GM13977 (cell line): ENCODE measurements around the gene RAD51B.

Experiments
- DNase-seq: peaks from one replicate; pipeline ENCODE4 v3.0.0; 2012; ENCODE audit warnings: low spot score
- in situ Hi-C: fragments of 300-500 bp; cut with MboI; formaldehyde crosslinking; loops from one replicate; pipeline ENCODE4 v1.12.0; 2022; ENCODE audit warnings: low sequenced_read_pairs, low pct_unique_long_range_greater_than_20kb, mixed read lengths, inconsistent platforms; ENCODE audit not compliant: unreplicated experiment
- TF ChIP-seq, protein P1 (sequence below): IDR thresholded peaks from 2 replicates; pipeline ENCODE4 v1.5.1; 2012; ENCODE audit warnings: mild to moderate bottlenecking, control low read depth; ENCODE audit not compliant: insufficient read depth; ENCODE audit errors: extremely low read depth, missing control alignments

RAD51B gene

DNA sequence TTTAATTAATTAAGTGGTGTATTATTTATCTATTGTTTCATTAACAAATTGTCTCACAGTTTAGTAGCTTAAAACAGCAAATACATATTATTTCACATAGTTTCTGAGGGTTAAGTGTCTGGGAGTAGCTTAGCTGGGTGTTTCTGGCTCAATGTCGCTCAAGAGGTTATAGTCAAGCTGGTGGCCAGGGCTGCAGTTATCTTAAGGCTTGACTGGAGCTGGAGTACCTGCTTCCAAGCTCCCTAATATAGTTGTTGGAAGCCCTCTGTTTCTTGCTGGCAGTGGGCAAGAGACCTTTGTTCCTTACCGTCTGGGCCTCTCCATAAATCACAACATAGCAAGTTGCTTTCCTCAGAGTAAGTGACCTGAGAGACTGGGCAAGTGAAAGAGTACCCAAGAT, 66.6 kb downstream of the RAD51B start:
- TF ChIP-seq, protein P1, sequence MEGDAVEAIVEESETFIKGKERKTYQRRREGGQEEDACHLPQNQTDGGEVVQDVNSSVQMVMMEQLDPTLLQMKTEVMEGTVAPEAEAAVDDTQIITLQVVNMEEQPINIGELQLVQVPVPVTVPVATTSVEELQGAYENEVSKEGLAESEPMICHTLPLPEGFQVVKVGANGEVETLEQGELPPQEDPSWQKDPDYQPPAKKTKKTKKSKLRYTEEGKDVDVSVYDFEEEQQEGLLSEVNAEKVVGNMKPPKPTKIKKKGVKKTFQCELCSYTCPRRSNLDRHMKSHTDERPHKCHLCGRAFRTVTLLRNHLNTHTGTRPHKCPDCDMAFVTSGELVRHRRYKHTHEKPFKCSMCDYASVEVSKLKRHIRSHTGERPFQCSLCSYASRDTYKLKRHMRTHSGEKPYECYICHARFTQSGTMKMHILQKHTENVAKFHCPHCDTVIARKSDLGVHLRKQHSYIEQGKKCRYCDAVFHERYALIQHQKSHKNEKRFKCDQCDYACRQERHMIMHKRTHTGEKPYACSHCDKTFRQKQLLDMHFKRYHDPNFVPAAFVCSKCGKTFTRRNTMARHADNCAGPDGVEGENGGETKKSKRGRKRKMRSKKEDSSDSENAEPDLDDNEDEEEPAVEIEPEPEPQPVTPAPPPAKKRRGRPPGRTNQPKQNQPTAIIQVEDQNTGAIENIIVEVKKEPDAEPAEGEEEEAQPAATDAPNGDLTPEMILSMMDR: no peak
- no peak for DNase-seq
- in situ Hi-C loops: no loop called here

- DNase-seq: no peak
- in situ Hi-C loops: no loop called here
- TF ChIP-seq, protein P1: no peak
Observed at GRCh38 chr14:67887478-67887877, 67.9 kb downstream of the RAD51B start.

DNA sequence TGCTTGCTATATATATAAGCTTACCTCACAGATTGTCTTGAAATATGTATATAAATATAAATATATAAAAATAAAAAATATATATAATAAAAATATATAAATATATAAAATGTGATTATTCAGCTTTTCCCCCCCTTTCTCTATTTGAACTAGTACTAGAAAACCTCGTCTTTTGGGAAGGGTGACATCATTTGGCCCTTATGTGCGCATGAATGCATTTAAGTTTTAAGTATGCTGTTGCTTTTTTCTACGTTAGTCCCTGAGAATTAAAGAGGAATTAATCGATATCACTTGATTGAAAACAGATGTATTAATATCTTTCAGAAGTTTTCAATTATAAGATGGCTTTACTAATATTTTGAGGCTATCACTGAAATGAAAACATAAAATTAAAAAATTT, 69.9 kb downstream of the RAD51B start:
- in situ Hi-C loops: no loop called here
- TF ChIP-seq, protein P1: no peak
- no peak for DNase-seq

- in situ Hi-C loops: no loop called here
- no peak for DNase-seq
- TF ChIP-seq, protein P1: no peak
Observed at GRCh38 chr14:67892466-67893100, 73.0 kb downstream of the RAD51B start.

- no peak for DNase-seq
- in situ Hi-C loops: no loop called here
- TF ChIP-seq, protein P1: no peak
Observed at GRCh38 chr14:67900231-67900630, 80.7 kb downstream of the RAD51B start.

DNA sequence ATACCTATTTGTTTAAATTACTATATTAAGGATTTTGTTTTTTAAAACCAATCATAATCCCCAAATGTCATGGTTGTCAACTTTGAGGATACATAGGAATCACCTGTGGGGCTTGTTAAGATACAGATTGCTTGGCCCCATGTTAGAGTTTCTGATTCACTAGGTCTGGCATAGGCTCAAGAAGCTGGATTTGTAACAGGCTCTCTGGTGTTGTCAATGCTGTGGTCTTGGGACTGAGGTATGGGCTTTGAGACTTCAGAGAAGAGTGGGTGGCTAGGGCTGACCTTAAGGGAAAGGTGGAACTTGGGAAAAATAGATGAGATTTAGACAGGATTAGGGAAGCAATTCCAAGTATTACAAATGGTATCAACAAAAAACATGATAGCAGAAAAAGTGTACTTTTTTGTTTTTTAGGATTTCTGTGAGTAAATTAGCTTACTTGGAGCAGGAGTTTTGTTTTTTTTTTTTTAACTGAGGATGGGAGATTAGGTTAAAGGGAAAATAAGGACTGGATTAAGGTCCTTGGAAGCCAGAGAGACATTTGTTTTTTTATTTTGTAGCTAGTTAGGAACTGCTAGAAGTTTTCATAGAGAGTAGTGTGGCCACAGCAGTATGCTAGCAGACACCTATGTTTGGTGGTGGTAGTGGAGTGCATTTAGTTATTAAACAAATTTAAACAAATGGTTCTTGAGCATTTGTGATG, 88.6 kb downstream of the RAD51B start:
- no peak for DNase-seq
- in situ Hi-C loops: no loop called here
- TF ChIP-seq, protein P1: no peak

DNA sequence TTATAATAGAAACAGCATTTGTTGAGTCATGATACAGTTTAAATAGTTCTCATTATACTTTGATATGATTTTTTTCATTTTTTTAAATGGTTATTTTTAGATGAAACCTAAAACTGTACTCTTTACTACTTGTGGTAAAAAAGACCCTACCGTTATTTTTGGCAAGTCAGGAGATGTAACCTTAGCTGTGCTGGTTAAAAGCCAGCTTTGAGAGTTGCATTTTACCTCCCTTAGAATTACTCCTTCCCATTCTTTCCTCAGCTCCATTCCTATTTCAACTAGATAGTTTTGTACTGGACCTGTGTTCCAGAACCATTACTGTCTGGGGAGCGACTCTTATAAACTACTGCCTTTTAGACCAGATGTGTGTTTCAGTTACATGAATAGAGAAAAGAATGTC, 92.0 kb downstream of the RAD51B start:
- in situ Hi-C loops: no loop called here
- TF ChIP-seq, protein P1: no peak
- DNase-seq: no peak
